Endothelial cell of umbilical vein (primary cell): ENCODE results near the gene UBASH3B. TPM values are rescaled to one million over a fixed set of nuclear protein-coding genes. Genes with fewer than 3 reads are reported as not detected.

Experiments used
- BruUV-seq: library from RNA; stranded (reverse); fragments of 400-500 nt; replicated peaks from 2 replicates; lab custom pipeline; 2021; lab: Mats Ljungman, UMichigan
- CTCF ChIA-PET: fragments of 300-600, 350-600 bp; sonication (Branson Sonifier 250); formaldehyde crosslinking; loops from one replicate; lab custom pipeline; 2021; ENCODE audit warnings: antibody characterized with exemption, inconsistent platforms; lab: Charles Lee
- POLR2A ChIA-PET: fragments of 300-600, 350-600 bp; sonication (Branson Sonifier 250); formaldehyde crosslinking; loops from one replicate; lab custom pipeline; 2021; ENCODE audit warnings: antibody characterized with exemption, inconsistent platforms; lab: Charles Lee
- DNase-seq: peaks from one replicate; pipeline ENCODE4 v3.0.0-alpha.2; 2011; ENCODE audit warnings: low read depth, low spot score
- FAIRE-seq: peaks from 2 replicates; lab custom pipeline; 2011; peaks lifted over from hg19 to GRCh38; lab: Jason Lieb, UNC
- H2AFZ ChIP-seq: 2 replicates; pipeline ENCODE4 v1.6.0; 2012; ENCODE audit warnings: low read depth, low read length, control low read depth, inconsistent platforms
- H3K27ac ChIP-seq: 2 replicates; pipeline ENCODE4 v1.5.1; 2011; ENCODE audit warnings: low read depth, mild to moderate bottlenecking, control low read depth, low read length, moderate library complexity; ENCODE audit not compliant: insufficient read depth
- H3K27me3 ChIP-seq, 2 experiments: 2 replicates each; pipeline versions ENCODE4 v1.6.0 to v1.6.1; 2011; ENCODE audit warnings: low read length in 2 of 2, mixed read lengths in 1 of 2; ENCODE audit not compliant: control insufficient read depth in 2 of 2, insufficient read depth in 2 of 2
- H3K36me3 ChIP-seq, 2 experiments: 2 replicates in 1 of 2; 3 replicates in 1 of 2; pipeline ENCODE4 v1.5.1; 2011; ENCODE audit warnings: low read length in 2 of 2, mild to moderate bottlenecking in 1 of 2, moderate library complexity in 1 of 2; ENCODE audit not compliant: control insufficient read depth in 2 of 2, insufficient read depth in 2 of 2; ENCODE audit errors: extremely low read depth in 1 of 2
- H3K4me1 ChIP-seq: 3 replicates; pipeline ENCODE4 v1.5.1; 2011; ENCODE audit warnings: mild to moderate bottlenecking, low read length; ENCODE audit not compliant: control insufficient read depth, insufficient read depth; ENCODE audit errors: extremely low read depth
- H3K4me2 ChIP-seq: 2 replicates; pipeline ENCODE4 v1.6.1; 2011; ENCODE audit warnings: low read length, control low read depth, mixed read lengths; ENCODE audit not compliant: insufficient read depth
- H3K4me3 ChIP-seq, 3 experiments: fragments of 200-600 bp in 1 of 3; sonication (generic), shearing (Covaris generic) in 1 of 3; replicated peaks in 1 of 3; 2 replicates each; pipeline ENCODE4 v1.5.1; 2011 to 2016; ENCODE audit warnings: control low read depth in 3 of 3, low read length in 3 of 3, mild to moderate bottlenecking in 2 of 3, inconsistent platforms in 1 of 3, low read depth in 1 of 3, moderate library complexity in 1 of 3; ENCODE audit not compliant: insufficient read depth in 1 of 3
- H3K79me2 ChIP-seq: 2 replicates; pipeline ENCODE4 v1.6.0; 2012; ENCODE audit warnings: low read length, inconsistent platforms; ENCODE audit not compliant: control insufficient read depth, insufficient read depth
- H3K9ac ChIP-seq: replicated peaks from 2 replicates; pipeline ENCODE3; 2011; ENCODE audit warnings: low read length, control low read depth; ENCODE audit not compliant: insufficient read depth; ENCODE audit errors: extremely low read depth
- H3K9me1 ChIP-seq: replicated peaks from 3 replicates; pipeline ENCODE4 v1.6.0; 2011; ENCODE audit warnings: mild to moderate bottlenecking, low read length; ENCODE audit not compliant: control insufficient read depth, insufficient read depth; ENCODE audit errors: extremely low read depth
- H3K9me3 ChIP-seq: replicated peaks from 2 replicates; pipeline ENCODE4 v1.5.1; 2012; ENCODE audit warnings: low read length, inconsistent platforms; ENCODE audit not compliant: control insufficient read depth, insufficient read depth
- H4K20me1 ChIP-seq: replicated peaks from 2 replicates; pipeline ENCODE3; 2011; ENCODE audit warnings: mild to moderate bottlenecking, low read length; ENCODE audit not compliant: control insufficient read depth, insufficient read depth; ENCODE audit errors: extremely low read depth
- CTCF ChIP-seq, 2 donors: IDR thresholded peaks; 1 replicate in 1 of 2; 2 replicates in 1 of 2; pipeline ENCODE4 v1.5.1; 2011; ENCODE audit warnings: low read length in 2 of 2, mild to moderate bottlenecking in 2 of 2, moderate library complexity in 2 of 2, control low read depth in 1 of 2, inconsistent platforms in 1 of 2, low read depth in 1 of 2; ENCODE audit not compliant: insufficient read depth in 1 of 2; ENCODE audit errors: extremely low read depth in 1 of 2
- EZH2 ChIP-seq: IDR thresholded peaks from 2 replicates; pipeline ENCODE4 v1.6.1; 2012; ENCODE audit warnings: borderline replicate concordance, low read depth, mild to moderate bottlenecking, moderate library complexity, low read length, inconsistent platforms; ENCODE audit not compliant: severe bottlenecking
- FOS ChIP-seq: IDR thresholded peaks from 2 replicates; pipeline ENCODE4 v1.6.1; 2011; ENCODE audit warnings: mild to moderate bottlenecking, low read length, moderate library complexity, borderline replicate concordance; ENCODE audit not compliant: insufficient read depth
- GATA2 ChIP-seq: IDR thresholded peaks from 2 replicates; pipeline ENCODE4 v1.7.0; 2011; ENCODE audit warnings: low read depth, mild to moderate bottlenecking, moderate library complexity, mixed read lengths, low read length; ENCODE audit not compliant: insufficient read length, insufficient read depth
- JUN ChIP-seq: IDR thresholded peaks from 2 replicates; pipeline ENCODE4 v1.6.1; 2011; ENCODE audit warnings: borderline replicate concordance, low read depth; ENCODE audit not compliant: insufficient read length, insufficient read depth
- MAX ChIP-seq: IDR thresholded peaks from 2 replicates; pipeline ENCODE4 v1.6.1; 2011; ENCODE audit not compliant: insufficient read depth, insufficient read length
- MYC ChIP-seq: IDR thresholded peaks from one replicate; pipeline ENCODE4 v1.6.1; 2011; ENCODE audit warnings: mild to moderate bottlenecking, low read depth, low read length
- POLR2A ChIP-seq: IDR thresholded peaks from 2 replicates; pipeline ENCODE4 v1.6.1; 2012; ENCODE audit warnings: low read depth, mild to moderate bottlenecking, control low read depth, low read length
- POLR2AphosphoS5 ChIP-seq: IDR thresholded peaks from 2 replicates; pipeline ENCODE4 v1.6.1; 2012; ENCODE audit warnings: low read depth, mild to moderate bottlenecking, control low read depth, low read length, moderate library complexity; ENCODE audit not compliant: insufficient read depth
- dilution Hi-C: fragments of 300-500 bp; cut with MboI; formaldehyde crosslinking; loops from one replicate; pipeline ENCODE4 v1.15.0; 2019; ENCODE audit warnings: low sequenced_read_pairs; ENCODE audit not compliant: extremely low pct_ligation_motif_present
- intact Hi-C: fragments of 100-400 bp; cut with micrococcal nuclease; formaldehyde crosslinking; loops from one replicate; pipeline ENCODE4 v1.10.0; 2022
- polyA plus RNA-seq, 4 experiments: library from polyadenylated mRNA; depleted of rRNA in 3 of 4; stranded (reverse) in 3 of 4; unstranded in 1 of 4; fragments of >200 nt; gene quantifications; 2 replicates each; pipeline versions ENCODE4 v1.2.1 to v1.2.3, GENCODE V29; 2011 to 2012; ENCODE audit warnings: missing spikeins in 1 of 4
- total RNA-seq: library from RNA; stranded (reverse); gene quantifications from 2 replicates; pipeline ENCODE4 v1.2.3, GENCODE V29; 2021

UBASH3B gene
- total and polyA plus RNA-seq, 2 donors (not counting 3 experiments of a cell fraction or from before 2014, with no cell fraction given), result 23.7 to 38.1 TPM

GRCh38 chr11:122758339-122758738 lies 102.8 kb downstream of the UBASH3B start:
- ChIA-PET CTCF (interaction anchor here (0.6 to 3.3 kb wide), 21 partner anchors 9 to 129 kb away, joined by 3 to 29 read pairs (median 3); no protein-coding TSS in a partner anchor), POLR2A (interaction anchor here (0.5 to 0.6 kb wide), 2 partner anchors 28 to 46 kb away, joined by 4 to 5 read pairs; no protein-coding TSS in a partner anchor)
- Histone ChIP-seq H3K27ac (no peak overlapping the region), H3K79me2 (peaks cover 5% of the 10 kb centered on the region), H3K27me3 (no peaks in the 10 kb centered on the region), H4K20me1 (no peaks in the 10 kb centered on the region), H3K36me3 (no peaks in the 10 kb centered on the region), H3K9me3 (no peaks in the 10 kb centered on the region), H3K4me3 (no peak overlapping the region), H3K9ac (no peak overlapping the region), H3K9me1 (no peaks in the 10 kb centered on the region), H2AFZ (no peak overlapping the region), H3K4me2 (no peak overlapping the region), H3K4me1 (peaks cover 33% of the 10 kb centered on the region)
- TF ChIP-seq GATA2 (no peak), FOS (no peak), POLR2A (no peak), EZH2 (no peak), CTCF (IDR thresholded peaks at IDR 0.05; ENCODE audit: extremely low read depth in 1 of 2, insufficient read depth in 1 of 2, low read depth in 1 of 2, low read length in 2 of 2) (no peak), JUN (no peak), MAX (no peak), POLR2AphosphoS5 (no peak), MYC (no peak)
- BruUV-seq, result no TSS peak
- dilution Hi-C loops, result no loop called here
- FAIRE-seq (no peak), DNase-seq (no peak)
- intact Hi-C loops, result no loop called here
